GM18909 (cell line): Measurements from ENCODE around the gene MAP3K19.
"Not testable (repeated sequence)": the region's sequence is repeated elsewhere in the genome, so short reads cannot be mapped to it uniquely, and the experiment has no call there.

Source experiments
- ATAC-seq: cut with Tn5 transposase; IDR thresholded peaks from one replicate; pipeline ENCODE4 v1.9.1; 2021; ENCODE audit warnings: mild to moderate bottlenecking; ENCODE audit not compliant: unreplicated experiment, poor library complexity

MAP3K19 gene

GRCh38 chr2:135004005-135004746 is 43.1 kb downstream of the MAP3K19 start:
- peak; percentile 90 for ATAC-seq

- no peak for ATAC-seq
Observed at GRCh38 chr2:135002836-135003235, 44.4 kb downstream of the MAP3K19 start.

- no peak for ATAC-seq
Observed at GRCh38 chr2:134999521-134999920, 47.7 kb downstream of the MAP3K19 start.

DNA sequence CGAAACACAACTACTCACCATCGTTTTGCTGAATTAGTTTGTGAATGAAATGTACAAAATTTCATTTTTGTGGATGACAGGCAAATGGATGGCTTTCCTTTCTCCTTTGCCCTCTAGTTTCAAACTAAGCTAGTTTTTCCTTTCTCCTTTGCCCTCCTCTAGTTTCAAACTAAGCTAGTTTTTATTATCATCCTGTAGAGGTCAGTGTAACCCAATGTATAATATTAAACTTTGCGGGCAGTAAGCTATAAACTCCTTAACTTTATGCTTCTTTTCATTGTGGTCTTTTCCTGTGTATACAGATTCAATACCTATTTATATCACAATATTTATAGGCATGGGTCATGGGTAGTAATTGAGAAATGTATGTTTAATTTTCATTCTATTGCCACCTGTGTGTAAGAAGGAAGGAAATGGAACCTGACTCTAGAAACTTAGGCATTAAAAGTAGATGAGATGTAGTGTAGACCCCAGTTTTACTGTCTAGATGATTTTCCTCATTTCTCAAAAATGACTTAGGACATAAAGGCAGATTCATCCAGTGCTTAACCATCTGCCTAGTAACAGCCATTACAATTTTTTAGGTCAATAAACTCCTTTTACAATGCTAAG is 58.1 kb downstream of the MAP3K19 start:
- no peak for ATAC-seq

GRCh38 chr2:134985061-134985460 is 62.2 kb downstream of the MAP3K19 start:
- ATAC-seq: no peak

- ATAC-seq: no peak
Observed at GRCh38 chr2:134982603-134983002, 64.6 kb downstream of the MAP3K19 start.

DNA sequence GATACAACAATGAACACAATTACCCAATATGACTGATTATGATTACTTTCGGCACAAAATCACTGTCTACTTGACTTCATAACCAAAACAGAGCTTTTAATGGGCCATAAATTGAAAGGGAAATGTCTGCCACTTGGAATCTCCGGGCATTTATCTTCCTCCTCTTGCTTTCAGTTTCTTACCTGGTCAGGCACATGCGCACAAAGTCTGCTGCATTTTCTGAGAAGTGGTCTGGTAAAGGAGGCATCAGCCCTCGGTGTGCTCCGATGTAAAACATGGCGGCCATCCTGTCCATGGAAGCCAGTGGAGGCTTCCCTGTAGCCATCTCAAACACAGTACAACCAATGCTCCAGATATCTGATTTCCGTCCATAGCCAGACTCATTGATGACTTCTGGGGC is 66.6 kb downstream of the MAP3K19 start:
- ATAC-seq: no peak

DNA sequence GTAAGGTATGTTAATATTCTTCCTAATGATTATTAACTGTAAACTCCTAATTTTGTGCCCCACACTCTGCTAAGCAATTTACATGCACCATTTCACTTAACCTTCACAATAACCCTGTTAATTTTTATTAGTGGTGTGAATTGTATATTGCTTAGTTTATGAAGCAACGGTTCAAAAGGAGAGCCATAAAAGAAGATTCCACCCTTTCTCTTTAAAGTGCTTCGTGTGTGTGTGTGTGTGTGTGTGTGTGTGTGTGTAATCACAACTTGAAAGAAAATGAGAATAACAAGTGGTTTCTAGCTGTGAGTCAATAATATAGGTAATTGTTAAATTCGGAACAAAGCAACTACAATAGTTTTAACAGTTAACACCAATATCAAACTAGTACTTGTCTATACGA is 68.0 kb downstream of the MAP3K19 start:
- ATAC-seq: no peak

GRCh38 chr2:134977104-134977503 is 70.1 kb downstream of the MAP3K19 start:
- not testable (repeated sequence) for ATAC-seq

GRCh38 chr2:134976074-134976702 is 71.1 kb downstream of the MAP3K19 start:
- no peak for ATAC-seq

- ATAC-seq: no peak
Observed at GRCh38 chr2:134975281-134976009, 71.8 kb downstream of the MAP3K19 start.

DNA sequence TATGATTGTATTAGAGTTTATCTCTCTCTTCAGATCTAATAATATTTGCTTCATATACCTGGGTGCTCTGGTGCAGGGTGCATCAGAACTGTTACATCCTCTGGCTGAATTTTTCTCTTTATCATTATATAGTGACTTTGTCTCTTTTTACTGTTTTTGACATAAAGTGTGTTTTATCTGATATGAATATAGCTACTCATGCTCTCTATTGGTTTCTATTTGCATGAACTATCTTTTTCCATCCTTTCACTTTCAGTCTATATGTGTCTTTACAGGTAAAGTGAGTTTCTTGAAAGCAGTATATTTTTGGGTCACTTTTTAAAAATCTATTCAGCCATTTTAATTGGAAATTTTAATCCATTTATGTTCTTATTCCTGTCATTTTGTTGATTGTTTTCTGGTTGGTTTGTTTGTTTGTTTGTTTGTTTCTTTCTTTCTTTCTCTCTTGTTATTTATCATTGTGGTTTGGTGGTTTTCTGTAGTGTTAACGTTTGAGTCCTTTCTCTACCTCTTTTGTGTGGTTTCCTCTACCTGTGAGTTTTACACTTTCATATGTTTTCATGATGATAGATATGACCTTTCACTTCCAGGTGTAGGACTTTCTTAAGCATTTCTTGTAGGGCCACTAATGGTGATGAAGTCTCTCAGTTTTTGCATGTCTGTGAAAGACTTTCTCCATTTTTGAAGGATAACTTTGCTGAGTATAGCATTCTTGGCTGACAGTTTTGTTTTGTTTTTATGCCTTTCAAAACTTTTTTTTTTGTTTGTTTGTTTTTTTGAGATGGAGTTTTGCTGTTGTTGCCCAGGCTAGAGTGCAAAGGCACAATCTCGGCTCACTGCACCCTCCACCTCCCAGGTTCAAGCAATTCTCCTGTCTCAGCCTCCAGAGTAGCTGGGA is 73.8 kb downstream of the MAP3K19 start:
- ATAC-seq: peak; percentile 63

DNA sequence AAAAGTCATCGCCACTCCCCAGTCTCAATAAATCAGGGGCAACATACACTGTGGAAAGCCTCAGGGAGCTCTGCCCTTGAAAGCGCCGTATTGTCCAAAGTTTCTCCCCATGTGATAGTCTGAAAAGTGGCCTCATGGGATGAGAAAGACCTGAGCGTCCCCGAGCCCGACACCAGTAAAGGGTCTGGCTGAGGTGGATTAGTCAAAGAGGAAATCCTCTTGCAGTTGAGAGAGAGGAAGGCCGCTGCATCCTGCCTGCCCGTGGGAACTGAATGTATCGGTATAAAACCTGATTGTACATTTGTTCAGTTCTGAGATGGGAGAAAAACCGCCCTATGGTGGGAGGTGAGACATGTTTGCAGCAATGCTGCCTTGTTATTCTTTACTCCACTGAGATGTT is 80.1 kb downstream of the MAP3K19 start:
- not testable (repeated sequence) for ATAC-seq

DNA sequence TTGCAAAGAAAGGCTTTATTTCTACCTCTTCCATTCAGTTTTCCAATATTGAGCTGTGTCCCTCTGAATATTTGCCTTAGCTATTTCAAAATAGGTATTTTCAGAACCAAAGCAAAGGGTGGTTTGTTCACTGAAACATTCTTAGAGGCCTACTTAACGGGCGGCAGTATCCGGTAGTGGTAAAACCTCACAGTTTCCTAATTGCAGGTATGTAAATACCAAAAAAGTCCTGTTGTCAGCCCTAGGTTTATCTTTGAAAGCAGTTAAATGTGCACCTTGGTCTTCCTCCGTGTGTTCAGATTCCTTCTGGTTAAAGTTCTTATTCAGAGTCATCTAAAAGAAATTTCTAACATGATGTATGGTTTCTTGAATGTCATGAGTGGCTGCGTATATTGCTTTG is 89.8 kb downstream of the MAP3K19 start:
- no peak for ATAC-seq

- ATAC-seq: no peak
Observed at GRCh38 chr2:134955744-134956143, 91.5 kb downstream of the MAP3K19 start.

DNA sequence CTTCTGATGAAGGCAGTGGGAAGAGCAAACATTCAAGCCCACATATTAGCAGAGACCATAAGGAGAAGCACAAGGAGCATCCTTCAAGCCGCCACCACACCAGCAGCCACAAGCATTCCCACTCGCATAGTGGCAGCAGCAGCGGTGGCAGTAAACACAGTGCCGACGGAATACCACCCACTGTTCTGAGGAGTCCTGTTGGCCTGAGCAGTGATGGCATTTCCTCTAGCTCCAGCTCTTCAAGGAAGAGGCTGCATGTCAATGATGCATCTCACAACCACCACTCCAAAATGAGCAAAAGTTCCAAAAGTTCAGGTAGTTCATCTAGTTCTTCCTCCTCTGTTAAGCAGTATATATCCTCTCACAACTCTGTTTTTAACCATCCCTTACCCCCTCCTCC is 93.2 kb downstream of the MAP3K19 start:
- ATAC-seq: no peak

DNA sequence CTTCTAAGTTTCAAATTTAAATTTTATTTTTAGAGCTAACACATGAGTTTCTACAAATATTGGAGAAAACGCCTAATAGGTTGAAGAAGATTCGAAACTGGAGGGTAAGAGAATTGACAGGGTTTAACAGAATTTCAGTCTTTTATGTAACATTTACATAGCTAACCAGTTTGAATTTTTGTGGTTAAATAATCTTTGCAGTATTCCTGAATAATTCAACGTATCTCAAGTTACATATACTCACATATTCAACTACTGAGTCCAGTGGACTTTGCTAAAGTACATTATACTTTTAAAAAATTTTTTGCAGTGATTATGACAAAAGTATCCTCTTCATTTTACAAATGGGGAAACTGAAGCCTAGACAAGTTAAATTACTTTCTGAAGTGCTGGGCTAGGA is 94.6 kb downstream of the MAP3K19 start:
- ATAC-seq: no peak

GRCh38 chr2:134950886-134951285 is 96.4 kb downstream of the MAP3K19 start:
- ATAC-seq: no peak

DNA sequence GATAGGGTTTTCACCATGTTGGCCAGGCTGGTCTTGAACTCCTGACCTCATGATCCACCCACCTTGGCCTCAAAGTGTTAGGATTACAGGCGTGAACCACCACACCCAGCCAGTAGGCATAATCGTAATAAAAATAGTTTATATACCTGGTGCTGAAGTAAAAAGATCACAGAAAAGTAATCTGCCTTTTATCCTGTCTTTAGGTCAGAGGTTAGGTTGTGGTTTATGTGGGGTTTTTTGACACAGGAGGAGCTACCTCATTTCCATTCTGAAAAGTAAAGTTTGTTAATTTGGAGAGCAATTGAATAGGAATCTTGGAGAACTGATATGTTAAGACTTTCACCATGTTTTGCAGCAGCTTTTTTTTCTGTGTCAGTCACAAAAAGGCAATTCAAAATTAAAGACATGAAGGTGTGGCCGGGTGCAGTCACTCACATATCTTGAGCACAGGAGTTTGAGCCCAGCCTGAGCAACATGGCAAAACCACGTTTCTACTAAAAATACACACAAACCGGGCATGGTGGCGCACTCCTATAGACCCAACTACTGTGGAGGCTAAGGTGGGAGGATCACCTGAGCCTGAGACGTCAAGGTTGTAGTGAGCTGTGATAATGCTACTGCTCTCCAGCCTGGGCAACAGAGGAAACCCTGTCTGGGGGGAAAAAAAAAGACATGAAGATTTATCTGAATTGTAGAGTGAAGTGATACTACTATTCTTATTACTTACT is 97.1 kb downstream of the MAP3K19 start:
- no peak for ATAC-seq
